AG04449 (cell line): ENCODE measurements around the gene ZFAND3.

Source experiments
- CTCF ChIA-PET: fragments of 350-600 bp; formaldehyde crosslinking; extraction: SDS; loops from one replicate; lab custom pipeline; 2021; ENCODE audit warnings: antibody characterized with exemption; lab: Yijun Ruan, JAX
- POLR2A ChIA-PET: fragments of 400-600, 350-600 bp; formaldehyde crosslinking; extraction: SDS; loops from one replicate; lab custom pipeline; 2020; ENCODE audit warnings: antibody characterized with exemption, inconsistent platforms; lab: Yijun Ruan, JAX
- DNase-seq: peaks from one replicate; pipeline ENCODE4 v3.0.0-alpha.2; 2010; ENCODE audit warnings: low read depth, low spot score
- H3K4me3 ChIP-seq: 2 replicates; pipeline ENCODE4 v1.5.1; 2011; ENCODE audit warnings: low read depth, mild to moderate bottlenecking, control low read depth, low read length
- CTCF ChIP-seq: IDR thresholded peaks from one replicate; pipeline ENCODE4 v1.5.1; 2011; ENCODE audit warnings: mild to moderate bottlenecking, moderate library complexity, low read length, control low read depth, inconsistent platforms; ENCODE audit not compliant: insufficient read depth; ENCODE audit errors: missing control alignments

ZFAND3 gene

GRCh38 chr6:37931066-37931465 is 111.5 kb downstream of the ZFAND3 start:
- ChIA-PET POLR2A (interaction anchor here (0.6 kb wide), 1 partner anchor 308 kb away, joined by 3 read pairs; no protein-coding TSS in a partner anchor), CTCF (interaction anchor here (1.2 to 1.3 kb wide), 2 partner anchors 14 to 24 kb away, joined by 3 read pairs; no protein-coding TSS in a partner anchor)
- no peak for DNase-seq
- TF ChIP-seq CTCF = no peak
- no peak overlapping the region for H3K4me3 ChIP-seq

DNA sequence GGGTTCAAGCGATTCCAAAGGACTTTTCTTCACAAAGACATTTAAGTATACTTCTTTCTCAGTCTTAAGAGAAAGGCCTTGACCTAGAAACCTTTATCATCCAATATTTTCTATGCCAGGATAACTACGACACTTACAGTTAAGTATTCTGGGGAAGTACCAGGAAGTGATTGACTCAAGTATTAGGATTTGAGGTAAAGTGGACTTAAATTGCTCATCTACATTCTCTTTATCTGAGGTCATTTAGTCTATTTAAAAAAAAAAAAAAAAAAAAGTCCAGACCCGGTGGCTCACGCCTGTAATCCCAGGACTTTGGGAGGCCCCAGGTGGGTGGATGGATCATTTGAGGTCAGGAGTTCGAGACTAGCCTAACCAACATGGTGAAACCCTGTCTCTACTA is 114.7 kb downstream of the ZFAND3 start:
- CTCF ChIA-PET = no interaction called here
- POLR2A ChIA-PET = no interaction called here
- DNase-seq = no peak

GRCh38 chr6:37936150-37936549 is 116.6 kb downstream of the ZFAND3 start:
- TF ChIP-seq CTCF = no peak
- no peak overlapping the region for H3K4me3 ChIP-seq
- ChIA-PET CTCF (interaction anchor here (0.7 kb wide), 1 partner anchor 21 kb away, joined by 3 read pairs; no protein-coding TSS in a partner anchor), POLR2A (no interaction called here)
- no peak for DNase-seq

More for the DNA sequence above, 114.7 kb downstream of the ZFAND3 start:
- TF ChIP-seq CTCF = no peak
- no peak overlapping the region for H3K4me3 ChIP-seq

GRCh38 chr6:37936906-37937305 is 117.4 kb downstream of the ZFAND3 start:
- POLR2A ChIA-PET = no interaction called here
- DNase-seq = no peak
- CTCF ChIA-PET = no interaction called here
- TF ChIP-seq CTCF = no peak
- H3K4me3 ChIP-seq = no peak overlapping the region

- POLR2A ChIA-PET = no interaction called here
- DNase-seq = no peak
Observed at GRCh38 chr6:37938909-37939308, 119.4 kb downstream of the ZFAND3 start.

More at GRCh38 chr6:37938909-37939308, 119.4 kb downstream of the ZFAND3 start:
- CTCF ChIA-PET = interaction anchor here (0.9 to 1.0 kb wide), 2 partner anchors 96 to 148 kb away, joined by 3 read pairs; no protein-coding TSS in a partner anchor
- TF ChIP-seq CTCF = no peak
- H3K4me3 ChIP-seq = no peak overlapping the region
